ENCODE measurements around the gene SYNPR.

The SYNPR gene

DNA sequence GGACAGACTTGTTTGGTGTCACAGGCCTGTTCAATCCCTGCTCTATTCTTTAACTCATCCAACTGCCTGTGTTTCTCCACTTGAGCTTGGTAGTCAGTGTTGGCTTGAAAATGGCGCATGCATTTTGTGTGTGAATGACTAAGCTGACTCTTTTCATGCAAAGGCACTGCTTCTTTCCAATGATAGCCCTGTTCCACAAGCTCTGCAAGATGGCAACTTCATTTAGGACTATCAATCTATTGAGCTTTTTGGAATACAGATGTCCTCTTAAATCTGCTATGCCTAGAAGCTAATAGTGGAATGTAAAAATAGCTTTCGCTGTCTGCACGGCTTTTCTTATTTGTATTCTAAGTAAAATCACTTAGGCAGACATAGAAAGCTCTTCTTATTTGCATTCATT, 33.6 kb upstream of the SYNPR start:
- TF ChIP-seq, protein P1, sequence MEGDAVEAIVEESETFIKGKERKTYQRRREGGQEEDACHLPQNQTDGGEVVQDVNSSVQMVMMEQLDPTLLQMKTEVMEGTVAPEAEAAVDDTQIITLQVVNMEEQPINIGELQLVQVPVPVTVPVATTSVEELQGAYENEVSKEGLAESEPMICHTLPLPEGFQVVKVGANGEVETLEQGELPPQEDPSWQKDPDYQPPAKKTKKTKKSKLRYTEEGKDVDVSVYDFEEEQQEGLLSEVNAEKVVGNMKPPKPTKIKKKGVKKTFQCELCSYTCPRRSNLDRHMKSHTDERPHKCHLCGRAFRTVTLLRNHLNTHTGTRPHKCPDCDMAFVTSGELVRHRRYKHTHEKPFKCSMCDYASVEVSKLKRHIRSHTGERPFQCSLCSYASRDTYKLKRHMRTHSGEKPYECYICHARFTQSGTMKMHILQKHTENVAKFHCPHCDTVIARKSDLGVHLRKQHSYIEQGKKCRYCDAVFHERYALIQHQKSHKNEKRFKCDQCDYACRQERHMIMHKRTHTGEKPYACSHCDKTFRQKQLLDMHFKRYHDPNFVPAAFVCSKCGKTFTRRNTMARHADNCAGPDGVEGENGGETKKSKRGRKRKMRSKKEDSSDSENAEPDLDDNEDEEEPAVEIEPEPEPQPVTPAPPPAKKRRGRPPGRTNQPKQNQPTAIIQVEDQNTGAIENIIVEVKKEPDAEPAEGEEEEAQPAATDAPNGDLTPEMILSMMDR (IDR thresholded peaks at IDR 0.05): no peak

GRCh38 chr3:63245726-63246241, 32.3 kb upstream of the SYNPR start:
- TF ChIP-seq, protein P1 (IDR thresholded peaks at IDR 0.05): no peak

DNA sequence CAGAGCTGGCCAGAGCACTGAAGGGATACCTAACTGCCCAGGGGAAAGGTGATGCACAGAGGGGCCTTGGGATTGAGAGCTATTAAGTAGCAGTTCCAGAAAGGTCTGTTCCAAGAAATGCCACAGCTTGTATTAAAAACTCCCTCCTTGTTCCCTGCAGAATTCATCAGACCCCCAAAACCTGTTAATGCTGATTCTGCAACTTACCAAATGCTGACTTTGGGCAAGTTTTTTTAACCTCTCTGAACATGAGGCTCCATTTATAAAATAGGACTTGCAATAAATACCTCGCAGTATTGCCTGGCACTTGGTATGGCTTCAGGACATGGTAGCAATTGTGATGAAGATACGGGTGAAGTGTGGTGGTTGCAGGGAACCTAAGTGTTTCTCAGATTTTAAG, 30.1 kb upstream of the SYNPR start:
- TF ChIP-seq, protein P1 (IDR thresholded peaks at IDR 0.05): no peak

- TF ChIP-seq, protein P1 (IDR thresholded peaks at IDR 0.05): no peak
These were observed 26.6 kb upstream of the SYNPR start for GRCh38 chr3:63251499-63251898.

DNA sequence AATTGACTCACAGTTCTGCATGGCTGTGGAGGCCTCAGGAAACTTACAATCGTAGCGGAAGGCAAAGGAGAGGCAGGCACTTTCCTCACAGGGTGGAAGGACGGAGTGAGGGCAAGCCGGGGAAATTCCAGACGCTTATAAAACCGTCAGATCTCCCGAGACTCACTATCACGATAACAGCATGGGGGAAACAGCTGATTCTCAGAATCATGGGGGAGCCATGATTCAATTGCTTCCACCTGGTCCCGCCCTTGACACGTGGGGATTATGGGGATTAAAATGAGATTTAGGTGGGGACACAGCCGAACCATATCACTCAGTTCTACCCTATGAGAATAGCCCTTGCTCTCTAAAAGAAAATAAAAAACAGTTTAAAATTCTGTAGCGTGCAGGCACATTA, 13.4 kb upstream of the SYNPR start:
- TF ChIP-seq, protein P1 (IDR thresholded peaks at IDR 0.05): no peak

DNA sequence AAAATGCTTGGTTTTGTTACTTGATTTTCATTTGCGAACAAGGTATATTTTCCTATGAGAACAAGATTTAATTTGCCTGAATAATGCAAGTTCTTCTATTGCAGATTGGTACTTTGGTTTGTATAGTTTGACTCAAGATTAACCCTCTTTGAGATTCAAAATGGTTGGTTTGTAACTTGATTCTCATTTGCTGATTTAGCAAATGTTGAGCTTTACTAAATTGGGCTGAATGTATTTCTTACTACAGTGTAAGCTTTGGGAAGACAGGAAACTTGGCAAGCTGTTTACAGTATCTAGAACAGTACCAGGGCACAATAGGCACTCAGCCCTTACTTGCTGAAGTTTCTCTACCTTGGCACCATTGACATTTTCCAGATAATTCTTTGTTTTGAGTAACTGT, 3.7 kb upstream of the SYNPR start:
- TF ChIP-seq, protein P1 (IDR thresholded peaks at IDR 0.05): no peak

- TF ChIP-seq, protein P1 (IDR thresholded peaks at IDR 0.05): no peak
These were observed 1.1 kb downstream of the SYNPR start for GRCh38 chr3:63279005-63279841.
